Measurements from ENCODE around the gene ADAMTSL1.

The ADAMTSL1 gene

GRCh38 chr9:18606281-18606680, 132.3 kb downstream of the ADAMTSL1 start:
- no peaks in the 10 kb centered on the region for H3K27me3 Mint-ChIP-seq
- no peak for ATAC-seq (replicated peaks)
- no peak overlapping the region for H3K4me3 Mint-ChIP-seq
- no peaks in the 10 kb centered on the region for H3K4me1 Mint-ChIP-seq
- H3K36me3 Mint-ChIP-seq, result no peaks in the 10 kb centered on the region
- no peak for DNase-seq
- H3K27ac Mint-ChIP-seq, result no peak overlapping the region
- H3K9me3 Mint-ChIP-seq, result peaks cover 0 to 1% of the 10 kb centered on the region in 2 donors

DNA sequence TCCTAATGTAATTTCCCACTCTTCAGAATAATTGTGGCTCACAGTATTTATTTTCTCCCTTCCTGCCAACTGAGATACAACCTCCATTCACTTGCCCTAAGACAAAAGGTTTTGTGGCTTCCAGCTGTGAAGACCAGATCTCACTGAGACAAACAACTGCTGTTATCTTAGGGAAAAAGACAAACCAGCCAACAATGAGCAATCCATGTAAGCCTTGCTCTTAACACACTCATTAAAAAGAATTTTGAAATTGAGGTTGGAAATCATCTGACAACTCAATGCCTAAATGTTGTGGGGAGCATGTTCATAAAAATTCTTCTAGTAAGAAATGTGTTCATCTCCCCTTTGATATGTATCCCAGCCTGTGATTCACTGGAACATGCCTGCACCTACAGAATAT, 132.9 kb downstream of the ADAMTSL1 start:
- no peak overlapping the region for H3K4me3 Mint-ChIP-seq
- ATAC-seq (replicated peaks) (no peak), DNase-seq (no peak)
- no peak overlapping the region for H3K27ac Mint-ChIP-seq
- H3K36me3 Mint-ChIP-seq, result no peaks in the 10 kb centered on the region
- no peaks in the 10 kb centered on the region for H3K4me1 Mint-ChIP-seq
- H3K9me3 Mint-ChIP-seq, result peaks cover 0 to 1% of the 10 kb centered on the region in 2 donors
- no peaks in the 10 kb centered on the region for H3K27me3 Mint-ChIP-seq

- Mint-ChIP-seq H3K27ac (no peak overlapping the region), H3K36me3 (no peaks in the 10 kb centered on the region), H3K4me3 (no peak overlapping the region), H3K27me3 (no peaks in the 10 kb centered on the region), H3K9me3 (peaks cover 0 to 3% of the 10 kb centered on the region in 2 donors), H3K4me1 (no peaks in the 10 kb centered on the region)
- DNase-seq, result no peak
- ATAC-seq (replicated peaks), result no peak
These were observed 134.4 kb downstream of the ADAMTSL1 start for GRCh38 chr9:18608371-18608770.

DNA sequence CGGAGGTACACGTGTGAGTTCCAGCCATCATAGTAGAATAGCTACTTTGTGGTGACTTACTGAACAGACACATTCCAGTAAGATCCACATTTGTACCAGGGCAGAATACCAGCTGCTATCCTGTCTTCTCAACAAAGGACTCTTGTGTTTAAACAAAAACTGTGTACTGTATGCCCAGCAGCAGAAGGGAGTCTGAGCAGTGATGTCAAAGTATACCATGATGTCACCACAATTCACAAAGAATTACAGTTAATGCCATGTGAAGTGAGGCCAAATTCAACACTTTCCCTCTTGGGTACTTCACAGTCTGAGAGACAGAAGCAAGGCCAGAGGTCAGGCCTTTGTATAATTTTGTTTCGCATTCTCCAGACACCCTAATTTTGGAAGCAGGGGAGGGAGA, 137.0 kb downstream of the ADAMTSL1 start:
- no peak overlapping the region for H3K4me3 Mint-ChIP-seq
- DNase-seq, result no peak

DNA sequence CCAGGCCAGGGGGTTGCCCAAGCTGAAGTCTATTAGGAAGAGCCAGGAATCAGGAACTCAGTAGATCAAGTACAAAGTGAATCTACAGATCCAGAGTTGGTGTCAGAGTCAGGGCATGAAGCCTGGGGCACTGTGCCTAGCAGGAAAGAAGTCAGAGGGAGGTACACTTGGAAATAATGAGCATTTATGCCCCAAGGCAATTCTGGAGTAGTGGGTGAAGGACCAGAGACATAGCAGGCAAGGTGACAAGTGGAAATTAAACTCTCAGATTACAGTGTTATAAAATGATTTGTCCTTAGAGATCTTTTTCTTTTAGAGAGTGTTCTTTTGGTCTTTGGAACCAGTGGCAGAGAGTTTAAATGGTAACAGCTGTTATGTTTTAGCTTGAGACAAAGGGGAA, 138.0 kb downstream of the ADAMTSL1 start:
- DNase-seq (no peak), ATAC-seq (replicated peaks) (no peak)
- H3K4me1 Mint-ChIP-seq, result no peaks in the 10 kb centered on the region
- H3K36me3 Mint-ChIP-seq, result no peaks in the 10 kb centered on the region
- no peak overlapping the region for H3K27ac Mint-ChIP-seq
- peaks cover 0 to 3% of the 10 kb centered on the region in 2 donors for H3K9me3 Mint-ChIP-seq
- no peaks in the 10 kb centered on the region for H3K27me3 Mint-ChIP-seq
- no peak overlapping the region for H3K4me3 Mint-ChIP-seq

More for the DNA sequence above, 137.0 kb downstream of the ADAMTSL1 start:
- H3K27ac Mint-ChIP-seq, result no peak overlapping the region
- peaks cover 0 to 3% of the 10 kb centered on the region in 2 donors for H3K9me3 Mint-ChIP-seq
- no peaks in the 10 kb centered on the region for H3K4me1 Mint-ChIP-seq
- H3K27me3 Mint-ChIP-seq, result no peaks in the 10 kb centered on the region
- no peaks in the 10 kb centered on the region for H3K36me3 Mint-ChIP-seq
- no peak for ATAC-seq (replicated peaks)

GRCh38 chr9:18614116-18614515, 140.2 kb downstream of the ADAMTSL1 start:
- Mint-ChIP-seq H3K27me3 (no peaks in the 10 kb centered on the region), H3K4me1 (no peaks in the 10 kb centered on the region), H3K9me3 (peaks cover 0 to 3% of the 10 kb centered on the region in 2 donors), H3K4me3 (no peak overlapping the region), H3K27ac (no peak overlapping the region), H3K36me3 (no peaks in the 10 kb centered on the region)
- DNase-seq (no peak), ATAC-seq (replicated peaks) (no peak)

DNA sequence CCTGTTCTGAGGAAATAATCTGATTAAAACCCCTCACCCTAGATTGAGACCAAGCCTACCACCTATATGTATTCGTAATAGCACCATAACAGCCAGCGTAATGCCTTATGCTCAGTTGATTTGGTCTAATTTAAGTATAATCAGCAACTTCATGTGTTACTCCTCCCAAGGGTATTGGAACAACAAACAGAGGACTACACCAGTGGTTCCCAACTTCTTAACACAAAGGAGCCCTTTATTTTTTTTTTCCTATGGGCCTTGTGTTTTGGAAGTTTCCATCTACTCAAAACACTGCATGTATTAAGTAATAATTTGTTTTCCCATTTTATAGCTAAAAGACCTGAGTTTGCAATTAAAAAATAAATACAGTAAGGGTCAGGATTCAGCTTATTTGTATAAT, 140.7 kb downstream of the ADAMTSL1 start:
- peaks cover 0 to 3% of the 10 kb centered on the region in 2 donors for H3K9me3 Mint-ChIP-seq
- no peaks in the 10 kb centered on the region for H3K27me3 Mint-ChIP-seq
- H3K4me1 Mint-ChIP-seq, result no peaks in the 10 kb centered on the region
- H3K4me3 Mint-ChIP-seq, result no peak overlapping the region
- H3K36me3 Mint-ChIP-seq, result no peaks in the 10 kb centered on the region
- no peak overlapping the region for H3K27ac Mint-ChIP-seq
- no peak for DNase-seq
- ATAC-seq (replicated peaks), result no peak

DNA sequence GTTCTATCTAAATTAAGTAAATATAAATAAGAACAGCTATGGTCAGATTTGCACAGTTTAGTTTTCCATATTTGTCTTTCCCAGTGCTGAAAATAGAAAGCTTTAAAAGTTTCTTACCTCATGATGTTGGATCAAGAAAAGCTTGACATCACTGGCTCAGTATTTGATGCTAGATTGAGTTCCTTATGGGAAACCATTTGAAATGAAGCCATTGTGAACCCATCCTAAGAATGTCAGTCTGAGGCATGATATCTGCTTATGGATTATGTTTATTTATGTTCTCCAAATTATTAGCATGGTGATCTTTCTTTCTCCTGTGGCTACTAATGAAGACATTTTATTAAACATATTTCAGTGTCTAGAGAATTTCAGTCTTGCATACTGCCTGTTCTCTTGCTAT, 143.0 kb downstream of the ADAMTSL1 start:
- no peaks in the 10 kb centered on the region for H3K4me1 Mint-ChIP-seq
- DNase-seq (no peak), ATAC-seq (replicated peaks) (no peak)
- peaks cover 0 to 3% of the 10 kb centered on the region in 2 donors for H3K9me3 Mint-ChIP-seq
- H3K4me3 Mint-ChIP-seq, result no peak overlapping the region
- H3K27ac Mint-ChIP-seq, result no peak overlapping the region
- no peaks in the 10 kb centered on the region for H3K36me3 Mint-ChIP-seq
- no peaks in the 10 kb centered on the region for H3K27me3 Mint-ChIP-seq

DNA sequence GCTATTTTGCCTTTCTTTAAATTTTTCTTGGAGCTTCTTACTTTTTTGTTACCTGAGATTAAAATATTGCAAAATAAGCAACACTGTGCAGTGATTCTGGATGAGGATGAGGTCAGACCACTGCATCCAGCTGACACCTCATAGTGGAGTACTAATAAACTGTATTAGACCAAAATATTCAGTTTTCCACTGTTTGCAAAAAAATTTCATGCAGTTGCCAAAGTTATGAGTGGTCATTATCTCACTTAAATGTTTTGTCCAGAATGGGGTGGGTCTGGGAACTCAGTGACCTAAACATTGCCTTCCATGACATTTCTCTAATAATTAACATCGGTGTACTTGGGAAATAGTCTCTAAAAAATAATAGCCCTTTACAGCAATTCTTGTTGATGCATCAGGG, 143.8 kb downstream of the ADAMTSL1 start:
- no peaks in the 10 kb centered on the region for H3K27me3 Mint-ChIP-seq
- ATAC-seq (replicated peaks), result no peak

GRCh38 chr9:18618862-18619261, 144.9 kb downstream of the ADAMTSL1 start:
- no peaks in the 10 kb centered on the region for H3K27me3 Mint-ChIP-seq
- no peak overlapping the region for H3K27ac Mint-ChIP-seq
- no peak overlapping the region for H3K4me3 Mint-ChIP-seq
- ATAC-seq (replicated peaks), result no peak
- DNase-seq, result no peak
- H3K9me3 Mint-ChIP-seq, result no peaks in the 10 kb centered on the region
- no peaks in the 10 kb centered on the region for H3K4me1 Mint-ChIP-seq
- H3K36me3 Mint-ChIP-seq, result no peaks in the 10 kb centered on the region

More for the DNA sequence above, 143.8 kb downstream of the ADAMTSL1 start:
- no peaks in the 10 kb centered on the region for H3K4me1 Mint-ChIP-seq
- DNase-seq, result no peak
- peaks cover 0 to 3% of the 10 kb centered on the region in 2 donors for H3K9me3 Mint-ChIP-seq
- H3K27ac Mint-ChIP-seq, result no peak overlapping the region
- no peak overlapping the region for H3K4me3 Mint-ChIP-seq
- H3K36me3 Mint-ChIP-seq, result no peaks in the 10 kb centered on the region

- H3K27ac Mint-ChIP-seq, result no peak overlapping the region
These were observed 148.4 kb downstream of the ADAMTSL1 start for GRCh38 chr9:18622186-18622836.

DNA sequence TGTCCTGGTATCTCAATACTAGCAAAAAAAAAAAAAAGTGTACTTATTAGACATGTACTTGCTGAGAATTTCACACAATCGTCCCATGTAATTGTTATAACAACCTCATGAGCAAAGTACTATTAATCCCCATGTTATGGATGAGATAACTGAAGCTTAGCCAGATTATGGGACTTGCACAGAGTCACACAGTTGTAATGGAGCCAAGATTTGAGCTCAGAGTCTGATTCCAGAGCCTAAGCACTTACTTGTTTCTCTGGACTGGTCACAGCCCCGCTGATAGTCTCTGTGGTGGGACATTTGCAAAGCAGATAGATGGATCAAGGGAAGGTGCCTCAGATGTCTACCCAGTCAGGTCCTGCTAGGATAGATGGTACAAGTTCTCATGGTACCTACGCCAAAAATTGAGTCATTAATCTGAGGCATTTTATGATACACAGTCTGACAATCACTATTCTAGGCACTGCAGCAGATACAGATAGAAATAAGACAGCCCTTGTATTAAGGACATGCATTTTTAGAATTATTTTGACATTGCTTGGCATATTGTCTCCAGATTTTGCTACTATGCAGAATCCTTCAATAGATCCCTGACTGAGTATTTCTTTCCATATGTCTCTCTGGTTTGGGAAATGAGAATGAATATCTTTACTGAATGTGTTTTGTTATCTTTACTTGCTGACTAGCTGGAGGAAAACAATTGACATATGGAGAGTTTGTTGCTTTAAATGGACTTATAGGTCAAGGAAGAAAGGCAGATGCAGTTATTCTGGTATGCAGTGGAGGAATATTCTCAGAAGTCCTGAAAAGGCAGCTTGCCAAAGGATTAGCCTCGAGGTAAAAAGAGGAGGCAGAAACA, 149.5 kb downstream of the ADAMTSL1 start:
- no peaks in the 10 kb centered on the region for H3K36me3 Mint-ChIP-seq

More at GRCh38 chr9:18622186-18622836, 148.4 kb downstream of the ADAMTSL1 start:
- H3K36me3 Mint-ChIP-seq, result no peaks in the 10 kb centered on the region
- H3K4me1 Mint-ChIP-seq, result no peaks in the 10 kb centered on the region
- H3K9me3 Mint-ChIP-seq, result no peaks in the 10 kb centered on the region
- H3K4me3 Mint-ChIP-seq, result no peak overlapping the region
- ATAC-seq (replicated peaks) (no peak), DNase-seq (no peak)
- no peaks in the 10 kb centered on the region for H3K27me3 Mint-ChIP-seq

DNA sequence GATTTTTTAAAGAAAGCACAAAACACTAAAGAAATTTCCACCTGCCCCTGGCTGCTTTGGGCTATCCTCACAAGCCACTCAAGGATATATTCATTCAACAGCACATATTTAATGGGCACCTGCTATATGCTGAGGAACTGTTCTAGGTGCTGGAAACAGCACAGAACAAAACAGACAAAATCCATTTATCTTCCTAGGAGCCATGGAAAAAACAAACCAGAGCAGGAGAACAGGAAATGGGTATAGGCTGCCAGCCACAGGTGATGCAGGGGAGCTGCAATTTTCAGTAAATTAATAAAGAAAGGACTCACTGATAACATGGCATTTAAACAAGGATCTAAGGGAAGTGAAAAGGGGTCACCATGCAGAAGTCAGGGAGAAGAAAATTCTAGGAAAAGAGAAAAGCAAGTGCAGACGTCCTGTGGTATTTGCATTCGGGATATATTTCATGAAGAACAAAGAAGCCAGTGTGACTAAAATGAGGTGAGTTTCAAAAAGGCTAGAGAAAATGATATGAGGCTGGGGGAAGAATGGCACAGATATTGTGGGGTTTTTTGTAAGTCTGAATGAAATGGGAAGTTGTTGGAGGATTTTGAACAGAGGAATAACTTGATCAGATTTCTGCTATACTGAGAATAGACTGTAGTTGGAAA, 152.2 kb downstream of the ADAMTSL1 start:
- ATAC-seq (replicated peaks) (no peak), DNase-seq (no peak)
- Mint-ChIP-seq H3K4me1 (no peaks in the 10 kb centered on the region), H3K9me3 (no peaks in the 10 kb centered on the region), H3K27me3 (no peaks in the 10 kb centered on the region), H3K27ac (no peak overlapping the region), H3K36me3 (no peaks in the 10 kb centered on the region), H3K4me3 (no peak overlapping the region)

More for the DNA sequence above, 149.5 kb downstream of the ADAMTSL1 start:
- no peaks in the 10 kb centered on the region for H3K9me3 Mint-ChIP-seq
- no peak for ATAC-seq (replicated peaks)
- no peak overlapping the region for H3K27ac Mint-ChIP-seq
- no peaks in the 10 kb centered on the region for H3K4me1 Mint-ChIP-seq
- H3K27me3 Mint-ChIP-seq, result no peaks in the 10 kb centered on the region
- DNase-seq, result no peak
- no peak overlapping the region for H3K4me3 Mint-ChIP-seq

- H3K27ac Mint-ChIP-seq, result no peak overlapping the region
- no peak for ATAC-seq (replicated peaks)
- no peaks in the 10 kb centered on the region for H3K9me3 Mint-ChIP-seq
- no peaks in the 10 kb centered on the region for H3K36me3 Mint-ChIP-seq
- no peak for DNase-seq
- peaks cover 0 to 4% of the 10 kb centered on the region in 2 donors for H3K27me3 Mint-ChIP-seq
- H3K4me3 Mint-ChIP-seq, result no peak overlapping the region
- H3K4me1 Mint-ChIP-seq, result no peaks in the 10 kb centered on the region
These were observed 155.2 kb downstream of the ADAMTSL1 start for GRCh38 chr9:18629136-18629535.

Data from stimulated activated naive B cell treated with anti-CD40 and anti-IgM and Interleukin-4, amounts not matched to agents 10 μg/mL and 1 μg/mL and 100 μg/mL, for 72 hours (primary cell).